GM13977 (cell line): ENCODE results near the gene TAOK3.

ENCODE experiments used
- DNase-seq: peaks from one replicate; pipeline ENCODE4 v3.0.0; 2012; ENCODE audit warnings: low spot score
- in situ Hi-C: fragments of 300-500 bp; cut with MboI; formaldehyde crosslinking; loops from one replicate; pipeline ENCODE4 v1.12.0; 2022; ENCODE audit warnings: low sequenced_read_pairs, low pct_unique_long_range_greater_than_20kb, mixed read lengths, inconsistent platforms; ENCODE audit not compliant: unreplicated experiment
- TF ChIP-seq, protein P1 (sequence below): IDR thresholded peaks from 2 replicates; pipeline ENCODE4 v1.5.1; 2012; ENCODE audit warnings: mild to moderate bottlenecking, control low read depth; ENCODE audit not compliant: insufficient read depth; ENCODE audit errors: extremely low read depth, missing control alignments

The TAOK3 gene

DNA sequence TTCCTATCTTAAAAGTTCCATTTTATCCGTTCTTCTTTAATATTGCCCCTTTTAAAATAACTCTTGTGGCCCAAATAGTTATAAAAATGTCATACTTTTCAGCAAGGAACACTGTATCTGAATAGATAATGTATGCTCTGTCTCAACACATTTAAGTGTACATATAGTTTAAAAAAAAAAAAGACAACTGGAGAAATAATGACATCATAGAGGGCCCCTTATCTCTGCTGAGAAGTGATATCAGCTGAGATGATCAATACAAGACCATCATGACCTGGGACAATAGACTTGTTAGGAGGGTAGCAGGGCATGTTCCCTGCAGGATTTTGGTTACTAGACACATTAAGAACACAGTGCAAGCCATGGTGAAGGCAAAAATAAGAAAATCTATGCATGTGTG lies 159.3 kb downstream of the TAOK3 start:
- TF ChIP-seq, protein P1, sequence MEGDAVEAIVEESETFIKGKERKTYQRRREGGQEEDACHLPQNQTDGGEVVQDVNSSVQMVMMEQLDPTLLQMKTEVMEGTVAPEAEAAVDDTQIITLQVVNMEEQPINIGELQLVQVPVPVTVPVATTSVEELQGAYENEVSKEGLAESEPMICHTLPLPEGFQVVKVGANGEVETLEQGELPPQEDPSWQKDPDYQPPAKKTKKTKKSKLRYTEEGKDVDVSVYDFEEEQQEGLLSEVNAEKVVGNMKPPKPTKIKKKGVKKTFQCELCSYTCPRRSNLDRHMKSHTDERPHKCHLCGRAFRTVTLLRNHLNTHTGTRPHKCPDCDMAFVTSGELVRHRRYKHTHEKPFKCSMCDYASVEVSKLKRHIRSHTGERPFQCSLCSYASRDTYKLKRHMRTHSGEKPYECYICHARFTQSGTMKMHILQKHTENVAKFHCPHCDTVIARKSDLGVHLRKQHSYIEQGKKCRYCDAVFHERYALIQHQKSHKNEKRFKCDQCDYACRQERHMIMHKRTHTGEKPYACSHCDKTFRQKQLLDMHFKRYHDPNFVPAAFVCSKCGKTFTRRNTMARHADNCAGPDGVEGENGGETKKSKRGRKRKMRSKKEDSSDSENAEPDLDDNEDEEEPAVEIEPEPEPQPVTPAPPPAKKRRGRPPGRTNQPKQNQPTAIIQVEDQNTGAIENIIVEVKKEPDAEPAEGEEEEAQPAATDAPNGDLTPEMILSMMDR, result no peak
- in situ Hi-C loops, result no loop called here
- DNase-seq, result no peak

DNA sequence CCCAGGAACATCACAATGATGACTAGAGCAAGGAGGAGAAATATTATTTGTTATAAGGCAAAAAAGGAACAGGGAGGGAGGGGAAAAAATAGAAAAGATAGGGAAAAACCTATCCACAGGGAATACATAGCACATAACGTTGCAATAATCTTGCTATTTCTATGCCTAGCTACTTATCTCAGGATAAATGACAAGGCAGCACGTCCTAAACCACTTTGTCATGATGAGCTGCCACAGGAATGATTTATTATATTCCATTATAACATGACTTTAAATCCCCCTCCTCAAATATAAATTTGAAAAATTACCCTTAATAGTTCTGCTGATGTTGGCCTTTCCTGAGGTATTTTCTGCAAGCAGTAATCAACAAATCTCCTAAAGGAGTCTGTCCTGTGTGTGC lies 160.1 kb downstream of the TAOK3 start:
- in situ Hi-C loops, result no loop called here
- DNase-seq, result no peak
- TF ChIP-seq, protein P1, result no peak

DNA sequence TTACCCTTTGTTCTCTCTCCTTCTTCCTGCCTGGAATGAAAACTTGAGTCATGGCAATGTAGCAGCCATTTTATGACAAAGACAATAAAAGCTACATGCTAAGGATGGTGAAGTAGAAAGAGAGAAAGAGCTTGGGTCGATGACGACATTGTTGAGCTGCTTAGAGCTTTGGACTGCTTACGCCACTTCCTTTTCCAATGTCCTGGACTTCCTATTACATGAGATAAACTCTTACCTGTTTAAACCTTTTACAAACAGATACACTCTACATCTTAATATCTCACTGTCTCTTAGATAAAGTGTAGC lies 166.6 kb downstream of the TAOK3 start:
- no peak for DNase-seq
- TF ChIP-seq, protein P1, result no peak
- in situ Hi-C loops, result no loop called here

DNA sequence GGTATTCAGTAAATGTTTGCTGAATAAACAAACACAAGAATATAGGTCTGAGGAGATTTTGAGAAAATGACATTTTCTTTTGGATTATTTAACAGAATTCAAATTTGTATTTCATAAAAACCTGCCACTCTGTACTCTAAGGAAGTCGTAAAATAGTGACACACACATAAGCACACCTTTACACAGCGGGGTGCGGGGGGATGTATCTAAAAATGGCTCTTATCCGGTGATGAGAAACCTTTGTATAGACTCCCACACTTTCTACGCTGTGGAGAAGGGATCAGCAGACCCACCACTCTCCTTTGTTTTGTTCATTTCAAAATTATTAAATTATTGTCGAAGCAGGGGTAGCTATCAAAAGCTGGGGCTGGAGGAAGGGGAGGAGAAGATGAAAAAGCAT lies 178.7 kb downstream of the TAOK3 start:
- in situ Hi-C loops, result no loop called here
- DNase-seq, result no peak
- TF ChIP-seq, protein P1, result no peak

DNA sequence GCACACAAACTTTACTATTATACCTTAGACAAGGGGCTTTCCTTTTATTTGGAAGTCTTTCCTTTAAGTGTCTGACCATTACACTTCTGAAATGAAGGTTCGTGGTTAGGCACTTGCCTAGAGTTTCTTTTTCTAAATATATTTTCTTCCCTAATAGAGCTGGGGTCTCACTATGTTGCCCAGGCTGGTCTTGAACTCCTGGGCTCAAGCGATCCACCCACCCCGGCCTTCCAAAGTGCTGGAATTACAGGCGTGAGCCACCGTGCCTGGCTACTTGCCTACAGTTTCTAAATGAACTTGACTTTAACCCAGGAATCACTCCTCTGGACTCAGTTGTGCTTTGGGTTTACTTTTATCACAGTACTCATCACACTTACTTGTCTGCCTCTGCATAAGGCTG lies 179.2 kb downstream of the TAOK3 start:
- no peak for DNase-seq
- in situ Hi-C loops, result no loop called here
- TF ChIP-seq, protein P1, result no peak

DNA sequence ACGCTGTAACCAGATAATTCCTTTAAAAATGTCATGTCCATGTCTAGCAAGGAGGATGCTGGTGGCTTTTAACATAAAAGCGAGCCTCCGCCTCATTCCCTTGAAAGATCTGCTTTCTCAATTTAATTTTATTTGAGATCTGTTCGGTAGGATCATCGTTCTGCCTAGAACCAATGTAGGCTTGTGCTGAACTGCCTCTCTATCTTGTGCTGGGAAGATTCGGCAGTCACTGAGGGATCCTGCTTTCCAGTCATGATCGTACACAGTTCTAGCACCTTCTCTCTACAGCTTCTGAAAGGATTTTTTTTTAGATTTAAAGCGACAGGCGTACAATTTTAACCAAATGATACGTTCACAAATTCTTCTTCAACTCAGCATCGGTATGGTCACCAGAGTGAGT lies 182.4 kb downstream of the TAOK3 start:
- in situ Hi-C loops, result no loop called here
- DNase-seq, result no peak
- TF ChIP-seq, protein P1, result no peak

DNA sequence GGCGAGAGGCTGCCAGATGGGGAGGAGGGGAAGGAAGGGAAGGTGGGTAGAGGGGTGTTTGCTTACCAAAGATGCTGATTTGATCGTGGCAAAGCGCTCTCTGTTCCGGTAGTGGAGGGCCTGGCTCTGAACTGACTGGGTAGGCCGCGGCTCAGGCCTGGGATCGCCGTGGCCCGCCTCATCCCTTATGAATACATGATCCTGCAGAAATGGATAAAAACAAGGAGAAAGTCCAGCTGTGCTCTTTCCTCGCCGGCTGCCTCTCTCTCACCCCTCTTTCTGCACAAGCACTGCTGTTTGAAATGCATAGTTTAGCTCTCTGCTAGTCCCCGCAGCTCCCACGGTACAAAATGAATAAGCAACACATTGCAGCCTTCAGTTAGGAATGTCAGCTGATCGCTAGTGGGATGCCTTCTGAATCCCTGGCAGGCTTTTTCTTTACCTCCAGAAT lies 182.9 kb downstream of the TAOK3 start:
- no peak for DNase-seq
- TF ChIP-seq, protein P1, result no peak
- in situ Hi-C loops, result loop anchor here (10.0 kb wide), 1 partner anchor 165 kb away; no protein-coding TSS in a partner anchor
